SK-MEL-5 (cell line): Measurements from ENCODE around the gene AMH. TPM values are rescaled to one million over a fixed set of nuclear protein-coding genes. Genes with fewer than 3 reads are reported as not detected.

Source experiments
- DNase-seq: peaks from one replicate; pipeline ENCODE4 v3.0.0-alpha.2; 2016; ENCODE audit warnings: low read depth, low spot score
- in situ Hi-C: cut with HindIII; loops from 2 replicates; pipeline ENCODE4 v1.10.0; 2016; ENCODE audit warnings: low sequenced_read_pairs, high pct_unique_total_duplicates, low pct_unique_long_range_greater_than_20kb
- total RNA-seq: library from RNA; depleted of rRNA; stranded (reverse); fragments of >200 nt; shearing (Covaris generic); gene quantifications from 2 replicates; pipeline ENCODE4 v1.2.3, GENCODE V29; 2014

Gene AMH
- total RNA-seq, 1 experiment from 2014 or later, result 1.5 TPM

GRCh38 chr19:2230807-2231533 lies 18.2 kb upstream of the AMH start:
- no peak for DNase-seq
- in situ Hi-C loops, result no loop called here

GRCh38 chr19:2231621-2232221 lies 17.4 kb upstream of the AMH start:
- DNase-seq, result no peak
- in situ Hi-C loops, result no loop called here

DNA sequence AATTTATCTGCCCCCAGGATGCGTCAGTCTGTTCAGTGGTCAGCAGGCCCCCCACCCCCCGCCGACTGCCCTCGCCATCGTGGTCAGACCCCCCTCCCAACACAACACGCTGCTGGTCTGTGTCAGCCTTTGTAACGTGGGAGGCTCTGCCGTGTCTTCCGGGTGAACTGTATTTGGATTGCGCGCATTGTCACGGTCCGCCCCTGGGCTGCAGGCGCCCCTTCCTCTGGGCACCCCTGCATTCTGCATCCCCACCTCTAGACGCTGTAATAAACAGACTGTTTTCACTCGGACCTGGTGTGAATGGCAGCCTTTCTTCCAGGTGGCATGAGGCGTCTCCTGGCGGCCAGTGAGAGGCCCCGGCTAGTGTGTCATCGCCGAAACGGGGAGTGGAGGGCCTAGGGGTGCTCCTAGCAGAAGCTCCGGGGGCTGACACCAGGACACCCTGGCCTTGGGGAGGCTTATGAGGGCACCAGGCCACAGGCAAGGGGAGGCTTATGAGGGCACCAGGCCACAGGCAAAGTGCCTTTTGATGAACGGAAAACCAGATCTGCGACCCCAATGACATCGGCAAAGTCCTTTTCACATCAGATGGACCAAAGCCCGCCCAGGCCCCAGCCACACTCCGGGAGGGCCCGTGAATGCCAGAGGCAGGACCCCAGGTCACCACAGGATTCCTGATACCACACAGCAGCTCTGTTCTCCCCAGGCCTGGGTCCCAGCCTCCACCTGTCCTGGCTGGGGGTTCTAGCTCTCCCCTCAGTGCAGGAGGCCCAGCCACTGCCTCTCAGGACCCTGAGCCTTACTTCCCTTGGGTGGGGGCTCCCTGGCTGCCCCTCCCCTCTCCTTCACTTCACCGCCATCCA lies 16.6 kb upstream of the AMH start:
- in situ Hi-C loops, result no loop called here
- no peak for DNase-seq

- no peak for DNase-seq
- in situ Hi-C loops, result no loop called here
These were observed 15.4 kb upstream of the AMH start for GRCh38 chr19:2233601-2234280.

GRCh38 chr19:2234996-2235380 lies 14.1 kb upstream of the AMH start:
- in situ Hi-C loops, result no loop called here
- no peak for DNase-seq

- DNase-seq, result no peak
- in situ Hi-C loops, result no loop called here
These were observed 13.6 kb upstream of the AMH start for GRCh38 chr19:2235381-2236063.

GRCh38 chr19:2236064-2236313 lies 13.1 kb upstream of the AMH start:
- in situ Hi-C loops, result no loop called here
- no peak for DNase-seq

DNA sequence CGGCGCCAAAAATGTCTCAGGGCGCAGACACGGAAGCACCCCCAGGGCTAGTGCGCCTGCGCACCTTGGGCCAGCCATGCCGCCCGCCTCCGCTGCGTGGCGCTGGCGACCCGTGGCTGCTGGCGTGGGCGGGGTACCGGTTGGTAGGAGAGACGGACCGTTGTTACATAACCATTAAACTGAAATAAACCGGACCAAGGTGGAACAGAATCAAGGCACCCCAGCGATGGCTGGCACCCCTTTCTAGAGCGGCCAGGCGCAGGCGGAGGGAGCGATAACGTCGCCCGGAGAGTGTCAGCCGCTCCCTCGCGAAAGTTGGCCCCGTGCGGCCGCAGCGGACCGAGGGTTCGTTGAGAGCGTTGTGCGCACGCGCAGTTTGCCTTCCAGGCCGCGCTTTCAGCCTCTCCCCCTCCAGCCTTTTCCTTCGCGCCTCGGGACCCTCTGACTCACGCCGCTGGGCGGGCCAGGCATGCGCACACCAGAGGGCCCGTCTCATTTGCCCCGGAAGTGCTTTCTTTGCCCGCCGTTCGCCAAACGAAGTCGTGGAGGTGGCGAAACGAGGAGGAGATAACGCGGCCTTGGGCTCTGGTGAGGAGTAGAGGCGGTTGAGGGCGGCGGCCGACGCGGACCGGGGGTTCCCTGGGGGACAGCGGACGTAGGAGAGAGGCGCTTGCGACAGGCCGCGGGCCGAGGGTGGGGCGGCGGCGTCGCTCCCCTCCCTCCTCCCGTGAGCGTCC lies 12.6 kb upstream of the AMH start, which contains the start of the genes PLEKHJ1 and SF3A2:
Gene PLEKHJ1, minus strand, starts transcription at position 16 of the 737 bp plus-strand sequence. CDS start 81 bp downstream, outside the sequence.
Gene SF3A2, plus strand, starts transcription at position 511 of the 737 bp plus-strand sequence. CDS start 6,595 bp downstream, outside the sequence.
- DNase-seq, result peak; percentile 95
- in situ Hi-C loops, result no loop called here

GRCh38 chr19:2237051-2237868 lies 11.9 kb upstream of the AMH start:
- DNase-seq, result no peak
- in situ Hi-C loops, result no loop called here

DNA sequence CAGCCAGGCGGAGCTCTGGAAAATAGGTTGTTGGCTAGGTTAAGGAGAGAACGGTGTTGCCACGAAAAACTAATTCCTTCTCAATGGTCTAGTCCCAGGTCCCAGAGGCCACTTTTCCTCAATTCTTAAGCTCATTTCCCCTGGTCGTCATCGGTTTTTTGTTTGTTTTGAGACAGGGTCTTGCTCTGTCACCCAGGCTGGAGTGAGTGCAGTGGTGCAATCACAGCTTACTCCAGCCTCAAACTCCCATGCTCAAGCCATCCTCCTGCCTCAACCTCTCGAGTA lies 11.3 kb upstream of the AMH start:
- no peak for DNase-seq
- in situ Hi-C loops, result no loop called here

DNA sequence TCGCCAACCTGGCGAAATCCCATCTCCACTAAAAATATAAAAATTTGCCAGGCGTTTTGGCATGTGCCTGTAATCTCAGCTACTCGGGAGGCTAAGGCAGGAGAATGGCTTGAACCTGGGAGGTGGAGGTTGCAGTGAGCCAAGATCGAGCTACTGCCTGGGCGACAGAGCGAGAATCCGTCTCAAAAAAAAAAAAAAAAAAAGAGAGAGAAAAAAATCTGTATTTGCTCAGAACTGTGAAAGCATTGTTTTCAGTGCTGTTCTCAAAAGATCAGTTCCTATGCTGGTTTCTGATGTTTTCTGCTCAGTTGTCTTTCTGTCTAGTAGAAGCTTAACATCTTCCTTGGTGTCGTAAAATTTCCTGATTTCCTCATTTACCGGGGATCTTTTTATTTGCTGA lies 9.9 kb upstream of the AMH start:
- no peak for DNase-seq
- in situ Hi-C loops, result no loop called here

DNA sequence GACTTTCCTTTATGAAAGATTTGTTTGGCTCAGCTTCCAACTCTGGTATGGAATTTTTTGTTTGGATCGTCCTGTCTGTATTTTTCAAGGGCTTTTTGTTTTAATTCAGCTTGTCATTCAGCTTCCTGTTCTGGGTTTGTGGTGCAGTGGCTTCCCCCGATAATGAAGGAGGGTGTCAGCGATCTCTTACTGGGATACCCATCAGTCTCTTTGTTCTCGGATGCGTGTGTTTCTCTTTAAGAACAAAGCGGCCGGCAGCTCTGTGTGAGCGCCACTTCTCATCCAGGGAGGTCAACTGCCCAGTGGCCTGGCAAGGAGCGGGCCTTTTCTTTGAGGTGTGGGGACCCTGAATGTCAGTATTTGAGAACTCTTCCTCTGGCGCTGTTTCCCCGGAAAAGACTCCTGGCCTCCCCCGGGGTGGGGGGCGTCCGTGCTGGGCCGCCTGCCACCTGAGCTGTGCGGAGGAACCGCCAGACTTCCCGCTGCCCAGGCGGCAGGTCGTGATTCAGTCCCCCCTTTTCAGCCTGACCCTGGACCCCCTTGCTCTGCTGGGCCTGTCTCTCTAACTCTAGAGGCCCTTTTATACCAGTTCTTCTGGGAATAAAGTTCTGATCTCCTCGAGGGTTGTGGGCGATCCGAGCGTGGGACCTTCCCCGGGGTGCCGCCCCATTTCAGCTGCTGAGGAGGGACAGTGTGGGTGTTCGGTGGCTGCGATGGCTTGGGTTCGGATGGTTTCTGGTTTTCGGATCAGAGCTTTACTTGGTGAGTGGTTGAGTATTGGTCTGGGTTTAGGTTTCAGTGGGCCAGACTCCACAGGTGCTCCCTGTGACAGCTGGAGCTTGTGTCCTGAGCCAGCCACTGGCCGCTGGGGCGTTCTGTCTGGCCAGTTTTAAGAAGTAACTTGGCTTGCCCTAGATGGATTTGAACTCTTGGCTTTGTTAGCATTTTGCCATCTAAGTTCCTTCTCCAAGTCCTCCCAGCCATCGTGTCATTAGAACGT lies 9.1 kb upstream of the AMH start:
- in situ Hi-C loops, result no loop called here
- DNase-seq, result no peak

GRCh38 chr19:2240881-2241760 lies 8.0 kb upstream of the AMH start:
- in situ Hi-C loops, result no loop called here
- no peak for DNase-seq

DNA sequence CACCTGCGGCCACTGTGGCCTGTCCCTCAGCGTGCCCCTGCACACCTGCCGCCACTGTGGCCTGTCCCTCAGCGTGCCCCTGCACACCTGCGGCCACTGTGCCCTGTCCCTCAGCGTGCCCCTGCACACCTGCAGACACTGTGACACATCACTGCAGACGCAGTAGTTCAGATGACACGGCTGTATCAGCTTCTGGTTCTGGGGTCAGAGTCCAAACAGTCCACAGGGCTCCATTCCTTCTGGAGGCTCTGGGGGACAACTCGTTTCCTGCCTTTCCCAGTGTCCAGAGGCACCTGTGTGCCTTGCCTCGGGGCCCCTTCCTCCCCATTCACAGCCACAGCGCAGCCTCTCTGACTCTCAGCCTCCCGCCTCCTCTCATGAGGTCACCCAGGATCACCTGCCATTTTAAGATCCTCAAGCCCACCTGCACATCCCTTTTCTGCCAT lies 7.0 kb upstream of the AMH start:
- DNase-seq, result no peak
- in situ Hi-C loops, result no loop called here
